ENCODE results near the gene COL6A3.

DNA sequence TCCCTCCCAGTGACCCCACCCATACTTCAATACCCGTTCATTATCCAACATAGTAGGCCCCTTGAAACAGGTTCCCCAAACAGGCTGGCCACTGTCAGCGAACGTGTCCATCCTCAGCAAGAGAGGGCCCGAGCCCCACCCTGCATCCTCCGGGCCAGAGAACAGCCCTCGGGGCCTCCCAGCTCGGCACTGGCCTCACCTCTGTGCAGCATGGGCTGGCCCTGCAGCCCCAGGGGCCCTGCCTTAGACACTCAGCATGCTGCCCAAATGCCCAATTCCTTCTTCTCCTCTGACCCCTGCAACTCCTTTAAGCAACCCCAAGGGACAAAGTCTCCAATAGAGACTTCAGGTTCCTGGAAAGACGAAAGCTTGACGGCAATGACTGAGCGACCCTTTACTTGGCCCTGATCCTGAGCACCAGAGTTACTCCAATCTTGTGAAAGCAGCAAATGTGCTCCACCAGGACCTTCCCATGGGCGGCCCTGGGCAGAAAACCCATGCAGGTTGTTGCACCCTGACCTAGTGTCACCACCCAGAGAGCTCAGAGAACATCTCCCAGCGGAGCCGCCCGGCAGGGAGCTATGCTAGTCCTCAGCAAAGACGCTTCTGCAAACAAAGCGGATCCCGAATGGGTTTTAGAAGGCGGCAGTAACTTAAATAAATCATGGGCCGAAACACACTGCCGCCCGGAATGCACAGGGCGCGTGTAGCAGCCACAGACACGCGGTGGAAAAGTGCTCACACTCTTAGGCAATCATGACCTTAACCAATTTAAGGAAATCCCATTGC lies 782 bp downstream of the COL6A3 start:
- TF ChIP-seq TEAD4 (IDR thresholded peaks at IDR 0.05) (no peak), EP300 (IDR thresholded peaks at IDR 0.05; ENCODE audit: borderline replicate concordance) (no peak), TAF1 (IDR thresholded peaks at IDR 0.05; ENCODE audit: low read depth) (no peak), NFIC (IDR thresholded peaks at IDR 0.05) (no peak), EGR1 (IDR thresholded peaks at IDR 0.05) (no peak), REST (IDR thresholded peaks at IDR 0.05; ENCODE audit: low read depth) (no peak), TCF12 (IDR thresholded peaks at IDR 0.05; ENCODE audit: low read depth) (no peak), YY1 (IDR thresholded peaks at IDR 0.05; ENCODE audit: low read depth) (no peak), FOXM1 (IDR thresholded peaks at IDR 0.05; ENCODE audit: borderline replicate concordance, low read depth) (no peak), RAD21 (IDR thresholded peaks at IDR 0.05; ENCODE audit: low read depth) (no peak), CREB1 (IDR thresholded peaks at IDR 0.05; ENCODE audit: low read depth) (no peak)
- TF ChIP-seq, protein P1, sequence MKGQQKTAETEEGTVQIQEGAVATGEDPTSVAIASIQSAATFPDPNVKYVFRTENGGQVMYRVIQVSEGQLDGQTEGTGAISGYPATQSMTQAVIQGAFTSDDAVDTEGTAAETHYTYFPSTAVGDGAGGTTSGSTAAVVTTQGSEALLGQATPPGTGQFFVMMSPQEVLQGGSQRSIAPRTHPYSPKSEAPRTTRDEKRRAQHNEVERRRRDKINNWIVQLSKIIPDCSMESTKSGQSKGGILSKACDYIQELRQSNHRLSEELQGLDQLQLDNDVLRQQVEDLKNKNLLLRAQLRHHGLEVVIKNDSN (IDR thresholded peaks at IDR 0.05): no peak
- TF ChIP-seq, protein P2, sequence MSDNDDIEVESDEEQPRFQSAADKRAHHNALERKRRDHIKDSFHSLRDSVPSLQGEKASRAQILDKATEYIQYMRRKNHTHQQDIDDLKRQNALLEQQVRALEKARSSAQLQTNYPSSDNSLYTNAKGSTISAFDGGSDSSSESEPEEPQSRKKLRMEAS (IDR thresholded peaks at IDR 0.05): no peak

All from Ishikawa (cell line).